Caki2 (cell line): ENCODE measurements around the gene ZFYVE28. TPM values are rescaled to one million over a fixed set of nuclear protein-coding genes. Genes with fewer than 3 reads are reported as not detected.
"Not testable (repeated sequence)": the region's sequence is repeated elsewhere in the genome, so short reads cannot be mapped to it uniquely, and the experiment has no call there.

Experiments
- DNase-seq: peaks from one replicate; pipeline ENCODE4 v3.0.0-alpha.2; 2015; ENCODE audit warnings: low read depth
- in situ Hi-C: cut with HindIII; loops from 2 replicates; pipeline ENCODE4 v1.10.0; 2016; ENCODE audit warnings: low sequenced_read_pairs, low pct_unique_long_range_greater_than_20kb, mixed read lengths
- total RNA-seq: library from RNA; depleted of rRNA; stranded (reverse); fragments of >200 nt; shearing (Covaris generic); gene quantifications from 2 replicates; pipeline ENCODE4 v1.2.3, GENCODE V29; 2014; ENCODE audit warnings: low replicate concordance; rRNA removed

The ZFYVE28 gene
- total RNA-seq, 1 experiment from 2014 or later, result 0.91 TPM

GRCh38 chr4:2245787-2246275 lies 172.6 kb downstream of the ZFYVE28 start:
- DNase-seq, result no peak
- in situ Hi-C loops, result no loop called here

GRCh38 chr4:2245057-2245786 lies 173.2 kb downstream of the ZFYVE28 start:
- DNase-seq, result no peak
- in situ Hi-C loops, result no loop called here

GRCh38 chr4:2243681-2244380 lies 174.6 kb downstream of the ZFYVE28 start:
- in situ Hi-C loops, result no loop called here
- no peak for DNase-seq

- DNase-seq, result peak; percentile 91
- in situ Hi-C loops, result no loop called here
Measured at GRCh38 chr4:2241410-2242353, 176.8 kb downstream of the ZFYVE28 start, which contains the start of the genes HAUS3 and POLN. Gene HAUS3 (minus strand): TSS chr4:2242121. CDS start chr4:2240946, 1,175 bp downstream. Gene POLN (minus strand): TSS chr4:2242121. CDS start chr4:2229231, 12,890 bp downstream.

GRCh38 chr4:2241003-2241402 lies 177.4 kb downstream of the ZFYVE28 start:
- in situ Hi-C loops, result no loop called here
- DNase-seq, result no peak

GRCh38 chr4:2236944-2237666 lies 181.3 kb downstream of the ZFYVE28 start:
- no peak for DNase-seq
- in situ Hi-C loops, result no loop called here

GRCh38 chr4:2231082-2231481 lies 187.4 kb downstream of the ZFYVE28 start:
- no peak for DNase-seq
- in situ Hi-C loops, result no loop called here

- no peak for DNase-seq
- in situ Hi-C loops, result no loop called here
Measured at GRCh38 chr4:2226261-2226660, 192.2 kb downstream of the ZFYVE28 start.

- in situ Hi-C loops, result no loop called here
Measured at GRCh38 chr4:2222838-2223237, 195.6 kb downstream of the ZFYVE28 start.

GRCh38 chr4:2221378-2221777 lies 197.1 kb downstream of the ZFYVE28 start:
- DNase-seq, in situ Hi-C loops: not testable (repeated sequence)

More at GRCh38 chr4:2222838-2223237, 195.6 kb downstream of the ZFYVE28 start:
- peak; percentile 9 for DNase-seq

- DNase-seq, result peak; percentile 59
- in situ Hi-C loops, result no loop called here
Measured at GRCh38 chr4:2220016-2220630, 198.3 kb downstream of the ZFYVE28 start.

Other genes starting within 250 kb of the ZFYVE28 start
- 4.2 and 8.6 TPM in 2 replicates for gene HAUS3, start 176.5 kb downstream of the ZFYVE28 start, total RNA-seq
- 0.10 and 0.58 TPM in 2 replicates for gene POLN, start 176.5 kb downstream of the ZFYVE28 start, total RNA-seq
- gene MXD4, start 156.5 kb downstream of the ZFYVE28 start, total RNA-seq, result 16.2 and 20.3 TPM in 2 replicates
- gene CFAP99, start 310 bp upstream of the ZFYVE28 start, total RNA-seq, result not detected in 2 replicates
- 53.0 and 72.8 TPM in 2 replicates for gene RNF4, start 50.5 kb upstream of the ZFYVE28 start, total RNA-seq
- gene FAM193A, start 118.0 kb upstream of the ZFYVE28 start, total RNA-seq, result 5.0 and 5.1 TPM in 2 replicates